Skeletal muscle cell (primary cell): ENCODE data around the gene AUTS2.

Source experiments
- DNase-seq: peaks from one replicate; pipeline ENCODE4 v3.0.0-alpha.2; 2010; ENCODE audit warnings: low read depth
- H3K4me3 ChIP-seq: 2 replicates; pipeline ENCODE4 v1.5.1; 2011; ENCODE audit warnings: low read depth, mild to moderate bottlenecking, control low read depth, low read length, moderate library complexity

The AUTS2 gene

GRCh38 chr7:70487428-70487827 is 889.2 kb downstream of the AUTS2 start:
- no peak overlapping the region for H3K4me3 ChIP-seq
- no peak for DNase-seq

GRCh38 chr7:70487886-70488285 is 889.6 kb downstream of the AUTS2 start:
- no peak for DNase-seq
- H3K4me3 ChIP-seq = no peak overlapping the region

- H3K4me3 ChIP-seq = no peak overlapping the region
- no peak for DNase-seq
Observed at GRCh38 chr7:70489813-70490212, 891.5 kb downstream of the AUTS2 start.

GRCh38 chr7:70492625-70493024 is 894.4 kb downstream of the AUTS2 start:
- no peak for DNase-seq
- H3K4me3 ChIP-seq = no peak overlapping the region

GRCh38 chr7:70494225-70495032 is 896.2 kb downstream of the AUTS2 start:
- no peak overlapping the region for H3K4me3 ChIP-seq
- DNase-seq = no peak

GRCh38 chr7:70495033-70495376 is 896.7 kb downstream of the AUTS2 start:
- DNase-seq = no peak
- no peak overlapping the region for H3K4me3 ChIP-seq

GRCh38 chr7:70497793-70498192 is 899.5 kb downstream of the AUTS2 start:
- no peak for DNase-seq

GRCh38 chr7:70498232-70498992 is 900.1 kb downstream of the AUTS2 start:
- no peak overlapping the region for H3K4me3 ChIP-seq
- DNase-seq = no peak

More at GRCh38 chr7:70497793-70498192, 899.5 kb downstream of the AUTS2 start:
- H3K4me3 ChIP-seq = no peak overlapping the region

- DNase-seq = no peak
- H3K4me3 ChIP-seq = no peak overlapping the region
Observed at GRCh38 chr7:70500261-70500660, 902.0 kb downstream of the AUTS2 start.

GRCh38 chr7:70502117-70502863 is 904.0 kb downstream of the AUTS2 start:
- H3K4me3 ChIP-seq = no peak overlapping the region
- no peak for DNase-seq

GRCh38 chr7:70504254-70504653 is 906.0 kb downstream of the AUTS2 start:
- DNase-seq = no peak
- H3K4me3 ChIP-seq = no peak overlapping the region

- H3K4me3 ChIP-seq = no peak overlapping the region
- DNase-seq = no peak
Observed at GRCh38 chr7:70505468-70505867, 907.2 kb downstream of the AUTS2 start.

- no peak for DNase-seq
- no peak overlapping the region for H3K4me3 ChIP-seq
Observed at GRCh38 chr7:70505886-70506285, 907.6 kb downstream of the AUTS2 start.

GRCh38 chr7:70506434-70506833 is 908.2 kb downstream of the AUTS2 start:
- DNase-seq = no peak
- no peak overlapping the region for H3K4me3 ChIP-seq

- H3K4me3 ChIP-seq = no peak overlapping the region
- no peak for DNase-seq
Observed at GRCh38 chr7:70512144-70512543, 913.9 kb downstream of the AUTS2 start.

- H3K4me3 ChIP-seq = no peak overlapping the region
Observed at GRCh38 chr7:70512761-70513160, 914.5 kb downstream of the AUTS2 start.

GRCh38 chr7:70520611-70521010 is 922.3 kb downstream of the AUTS2 start:
- H3K4me3 ChIP-seq = no peak overlapping the region
- DNase-seq = no peak

More at GRCh38 chr7:70512761-70513160, 914.5 kb downstream of the AUTS2 start:
- DNase-seq = no peak

- DNase-seq = no peak
- H3K4me3 ChIP-seq = no peak overlapping the region
Observed at GRCh38 chr7:70523249-70523988, 925.1 kb downstream of the AUTS2 start.

- H3K4me3 ChIP-seq = no peak overlapping the region
- DNase-seq = no peak
Observed at GRCh38 chr7:70523989-70524351, 925.7 kb downstream of the AUTS2 start.

GRCh38 chr7:70525991-70526390 is 927.7 kb downstream of the AUTS2 start:
- peak; percentile 9 for DNase-seq
- H3K4me3 ChIP-seq = no peak overlapping the region
